ENCODE data around the gene EIF4E.

Gene EIF4E

GRCh38 chr4:98865059-98865458, 63.9 kb downstream of the EIF4E start:
- no peak overlapping the region for H3K4me3 ChIP-seq (ENCODE audit: low read depth in 1 of 2, low read length in 1 of 2)
- TF ChIP-seq CTCF (IDR thresholded peaks at IDR 0.05): no peak
- H3K27me3 ChIP-seq: peaks cover 4% of the 10 kb centered on the region
- no peaks in the 10 kb centered on the region for H3K4me1 ChIP-seq (ENCODE audit: control insufficient read depth in 1 of 2, insufficient read depth in 1 of 2, low read depth in 1 of 2, low read length in 1 of 2)
- no peaks in the 10 kb centered on the region for H3K36me3 ChIP-seq
- no peaks in the 10 kb centered on the region for H3K9me3 ChIP-seq
- no peak overlapping the region for H3K27ac ChIP-seq

GRCh38 chr4:98864560-98864959, 64.4 kb downstream of the EIF4E start:
- TF ChIP-seq CTCF (IDR thresholded peaks at IDR 0.05): no peak
- H3K27ac ChIP-seq: no peak overlapping the region
- H3K4me3 ChIP-seq (ENCODE audit: low read depth in 1 of 2, low read length in 1 of 2): no peak overlapping the region
- H3K9me3 ChIP-seq: no peaks in the 10 kb centered on the region
- H3K4me1 ChIP-seq (ENCODE audit: control insufficient read depth in 1 of 2, insufficient read depth in 1 of 2, low read depth in 1 of 2, low read length in 1 of 2): no peaks in the 10 kb centered on the region
- H3K36me3 ChIP-seq: no peaks in the 10 kb centered on the region
- peaks cover 4% of the 10 kb centered on the region for H3K27me3 ChIP-seq

- Histone ChIP-seq H3K4me3 (ENCODE audit: low read depth in 1 of 2, low read length in 1 of 2) (no peak overlapping the region), H3K27me3 (no peaks in the 10 kb centered on the region), H3K4me1 (ENCODE audit: control insufficient read depth in 1 of 2, insufficient read depth in 1 of 2, low read depth in 1 of 2, low read length in 1 of 2) (no peaks in the 10 kb centered on the region), H3K36me3 (no peaks in the 10 kb centered on the region), H3K9me3 (no peaks in the 10 kb centered on the region), H3K27ac (no peak overlapping the region)
- no peak for TF ChIP-seq CTCF (IDR thresholded peaks at IDR 0.05)
These were observed 66.6 kb downstream of the EIF4E start for GRCh38 chr4:98862371-98862770.

GRCh38 chr4:98861100-98861884, 67.6 kb downstream of the EIF4E start:
- Histone ChIP-seq H3K9me3 (no peaks in the 10 kb centered on the region), H3K27ac (no peak overlapping the region), H3K4me1 (ENCODE audit: control insufficient read depth in 1 of 2, insufficient read depth in 1 of 2, low read depth in 1 of 2, low read length in 1 of 2) (no peaks in the 10 kb centered on the region), H3K36me3 (no peaks in the 10 kb centered on the region), H3K27me3 (no peaks in the 10 kb centered on the region), H3K4me3 (ENCODE audit: low read depth in 1 of 2, low read length in 1 of 2) (no peak overlapping the region)
- TF ChIP-seq CTCF (IDR thresholded peaks at IDR 0.05): no peak

GRCh38 chr4:98851806-98852205, 77.1 kb downstream of the EIF4E start:
- Histone ChIP-seq H3K27ac (no peak overlapping the region), H3K4me1 (ENCODE audit: control insufficient read depth in 1 of 2, insufficient read depth in 1 of 2, low read depth in 1 of 2, low read length in 1 of 2) (no peaks in the 10 kb centered on the region), H3K9me3 (no peaks in the 10 kb centered on the region), H3K27me3 (no peaks in the 10 kb centered on the region), H3K36me3 (no peaks in the 10 kb centered on the region), H3K4me3 (ENCODE audit: low read depth in 1 of 2, low read length in 1 of 2) (no peak overlapping the region)
- no peak for TF ChIP-seq CTCF (IDR thresholded peaks at IDR 0.05)
